ENCODE measurements around the gene PRR5L. TPM values are rescaled to one million over a fixed set of nuclear protein-coding genes. Genes with fewer than 3 reads are reported as not detected.

Gene PRR5L
- 4.9 TPM for polyA plus RNA-seq (2013, experiment 1 of 2)
- polyA plus RNA-seq (2013, experiment 2 of 2) = 5.7 TPM

- no peak within 1 kb of the TSS for H3K27ac ChIP-seq (ENCODE audit: low read length, poor library complexity, severe bottlenecking)
- H2AK5ac ChIP-seq (ENCODE audit: low read length, severe bottlenecking) = peak within 1 kb of the TSS; percentile 28
- H3K79me1 ChIP-seq (replicated peaks; ENCODE audit: low read length, poor library complexity, severe bottlenecking) = no peaks in the 10 kb centered on the region
- no peak for DNase-seq
- no peak within 1 kb of the TSS for H3K4ac ChIP-seq (ENCODE audit: low read depth in 1 of 2, low read length in 2 of 2)
- H3K9ac ChIP-seq (ENCODE audit: low read length) = no peak within 1 kb of the TSS
- H3K4me3 ChIP-seq (ENCODE audit: insufficient read depth in 1 of 2, low read depth in 1 of 2, low read length in 2 of 2) = no peak within 1 kb of the TSS
- no peak within 1 kb of the TSS for H4K8ac ChIP-seq (ENCODE audit: low read length)
- no peak within 1 kb of the TSS for H3K4me2 ChIP-seq (ENCODE audit: low read length, poor library complexity, severe bottlenecking)
- no peaks in the 10 kb centered on the region for H3K36me3 ChIP-seq (ENCODE audit: control insufficient read depth in 1 of 2, insufficient read depth in 2 of 2, low read depth in 1 of 2, low read length in 2 of 2)
- no peak within 1 kb of the TSS for H2AFZ ChIP-seq (ENCODE audit: low read depth, low read length)
- no peaks in the 10 kb centered on the region for H3K9me3 ChIP-seq (ENCODE audit: control insufficient read depth, low read length)
- peaks cover 2% of the 10 kb centered on the region for H3K4me1 ChIP-seq (ENCODE audit: control insufficient read depth, insufficient read depth, low read depth, low read length)
- no peak within 1 kb of the TSS for H3K14ac ChIP-seq (ENCODE audit: low read length in 2 of 2)
- H3K18ac ChIP-seq (ENCODE audit: low read depth in 1 of 2, low read length in 2 of 2) = no peak within 1 kb of the TSS
- peaks cover 0 to 4% of the 10 kb centered on the region in 2 experiments for H3K27me3 ChIP-seq (ENCODE audit: control insufficient read depth in 1 of 2, insufficient read depth in 1 of 2, low read length in 2 of 2)
- peak within 1 kb of the TSS in 1 of 2 experiments; percentile 59 for H2BK12ac ChIP-seq (ENCODE audit: low read length in 2 of 2)
- H2BK15ac ChIP-seq (ENCODE audit: low read depth, poor library complexity, severe bottlenecking) = no peak within 1 kb of the TSS
- peak within 1 kb of the TSS; percentile 47 for H2BK5ac ChIP-seq (ENCODE audit: low read depth, low read length, poor library complexity, severe bottlenecking)
- H3K23ac ChIP-seq (ENCODE audit: low read length in 2 of 2) = no peak within 1 kb of the TSS
- H4K91ac ChIP-seq (ENCODE audit: low read length) = no peak within 1 kb of the TSS
- H2BK120ac ChIP-seq (ENCODE audit: low read depth, low read length) = no peak within 1 kb of the TSS
- 72% methylated on average over 3 of the region's 3 CpGs for WGBS
Observed at GRCh38 chr11:36295926-36296325, at the start of gene PRR5L. Gene PRR5L (plus strand): TSS chr11:36296288. CDS start chr11:36401122, 104,834 bp downstream.

GRCh38 chr11:36247493-36247892 is 48.6 kb upstream of the PRR5L start:
- H3K79me1 ChIP-seq (replicated peaks; ENCODE audit: low read length, poor library complexity, severe bottlenecking) = no peaks in the 10 kb centered on the region

GRCh38 chr11:36248436-36248835 is 47.7 kb upstream of the PRR5L start:
- Histone ChIP-seq H2BK5ac (ENCODE audit: low read depth, low read length, poor library complexity, severe bottlenecking) (peak overlapping the region; percentile 36), H3K18ac (ENCODE audit: low read depth in 1 of 2, low read length in 2 of 2) (no peak overlapping the region), H2AK5ac (ENCODE audit: low read length, severe bottlenecking) (peak overlapping the region; percentile 89), H3K79me1 (replicated peaks; ENCODE audit: low read length, poor library complexity, severe bottlenecking) (no peaks in the 10 kb centered on the region), H3K27me3 (ENCODE audit: control insufficient read depth in 1 of 2, insufficient read depth in 1 of 2, low read length in 2 of 2) (peaks cover 0 to 11% of the 10 kb centered on the region in 2 experiments), H3K27ac (ENCODE audit: low read length, poor library complexity, severe bottlenecking) (peak overlapping the region; percentile 89), H3K23ac (ENCODE audit: low read length in 2 of 2) (no peak overlapping the region), H3K9ac (ENCODE audit: low read length) (peak overlapping the region; percentile 5), H4K8ac (ENCODE audit: low read length) (no peak overlapping the region), H3K36me3 (ENCODE audit: control insufficient read depth in 1 of 2, insufficient read depth in 2 of 2, low read depth in 1 of 2, low read length in 2 of 2) (no peaks in the 10 kb centered on the region), H3K4me2 (ENCODE audit: low read length, poor library complexity, severe bottlenecking) (no peak overlapping the region), H3K4ac (ENCODE audit: low read depth in 1 of 2, low read length in 2 of 2) (no peak overlapping the region), H2AFZ (ENCODE audit: low read depth, low read length) (no peak overlapping the region), H2BK120ac (ENCODE audit: low read depth, low read length) (no peak overlapping the region), H3K4me1 (ENCODE audit: control insufficient read depth, insufficient read depth, low read depth, low read length) (peaks cover 4% of the 10 kb centered on the region), H3K4me3 (ENCODE audit: insufficient read depth in 1 of 2, low read depth in 1 of 2, low read length in 2 of 2) (no peak overlapping the region), H3K14ac (ENCODE audit: low read length in 2 of 2) (no peak overlapping the region), H2BK15ac (ENCODE audit: low read depth, poor library complexity, severe bottlenecking) (no peak overlapping the region), H3K9me3 (ENCODE audit: control insufficient read depth, low read length) (peaks cover 15% of the 10 kb centered on the region), H4K91ac (ENCODE audit: low read length) (no peak overlapping the region), H2BK12ac (ENCODE audit: low read length in 2 of 2) (no peak overlapping the region)
- DNase-seq = no peak
- 79% methylated on average over 2 of the region's 4 CpGs for WGBS

More at GRCh38 chr11:36247493-36247892, 48.6 kb upstream of the PRR5L start:
- H3K4me1 ChIP-seq (ENCODE audit: control insufficient read depth, insufficient read depth, low read depth, low read length) = peaks cover 4% of the 10 kb centered on the region
- no peak for DNase-seq
- H3K27ac ChIP-seq (ENCODE audit: low read length, poor library complexity, severe bottlenecking) = no peak overlapping the region
- WGBS = 100% methylated on average over 1 of the region's 3 CpGs
- H2AK5ac ChIP-seq (ENCODE audit: low read length, severe bottlenecking) = no peak overlapping the region
- no peak overlapping the region for H3K9ac ChIP-seq (ENCODE audit: low read length)
- no peak overlapping the region for H4K8ac ChIP-seq (ENCODE audit: low read length)
- H2BK15ac ChIP-seq (ENCODE audit: low read depth, poor library complexity, severe bottlenecking) = no peak overlapping the region
- no peak overlapping the region for H2BK120ac ChIP-seq (ENCODE audit: low read depth, low read length)
- H3K14ac ChIP-seq (ENCODE audit: low read length in 2 of 2) = no peak overlapping the region
- no peak overlapping the region for H2BK12ac ChIP-seq (ENCODE audit: low read length in 2 of 2)
- H3K23ac ChIP-seq (ENCODE audit: low read length in 2 of 2) = no peak overlapping the region
- H2BK5ac ChIP-seq (ENCODE audit: low read depth, low read length, poor library complexity, severe bottlenecking) = no peak overlapping the region
- H3K9me3 ChIP-seq (ENCODE audit: control insufficient read depth, low read length) = peaks cover 15% of the 10 kb centered on the region
- peaks cover 0 to 18% of the 10 kb centered on the region in 2 experiments for H3K27me3 ChIP-seq (ENCODE audit: control insufficient read depth in 1 of 2, insufficient read depth in 1 of 2, low read length in 2 of 2)
- H3K4ac ChIP-seq (ENCODE audit: low read depth in 1 of 2, low read length in 2 of 2) = no peak overlapping the region
- H3K4me2 ChIP-seq (ENCODE audit: low read length, poor library complexity, severe bottlenecking) = no peak overlapping the region
- no peak overlapping the region for H3K18ac ChIP-seq (ENCODE audit: low read depth in 1 of 2, low read length in 2 of 2)
- H2AFZ ChIP-seq (ENCODE audit: low read depth, low read length) = no peak overlapping the region
- H3K36me3 ChIP-seq (ENCODE audit: control insufficient read depth in 1 of 2, insufficient read depth in 2 of 2, low read depth in 1 of 2, low read length in 2 of 2) = no peaks in the 10 kb centered on the region
- H4K91ac ChIP-seq (ENCODE audit: low read length) = no peak overlapping the region
- no peak overlapping the region for H3K4me3 ChIP-seq (ENCODE audit: insufficient read depth in 1 of 2, low read depth in 1 of 2, low read length in 2 of 2)

GRCh38 chr11:36249246-36249645 is 46.8 kb upstream of the PRR5L start:
- no peak overlapping the region for H3K4ac ChIP-seq (ENCODE audit: low read depth in 1 of 2, low read length in 2 of 2)
- H2AK5ac ChIP-seq (ENCODE audit: low read length, severe bottlenecking) = no peak overlapping the region
- WGBS = no CpG with 5 or more reads among the region's 2 CpGs
- peaks cover 15% of the 10 kb centered on the region for H3K9me3 ChIP-seq (ENCODE audit: control insufficient read depth, low read length)
- H2BK5ac ChIP-seq (ENCODE audit: low read depth, low read length, poor library complexity, severe bottlenecking) = no peak overlapping the region
- peak overlapping the region; percentile 89 for H3K27ac ChIP-seq (ENCODE audit: low read length, poor library complexity, severe bottlenecking)
- no peak overlapping the region for H3K23ac ChIP-seq (ENCODE audit: low read length in 2 of 2)
- H4K91ac ChIP-seq (ENCODE audit: low read length) = no peak overlapping the region
- peaks cover 0 to 8% of the 10 kb centered on the region in 2 experiments for H3K27me3 ChIP-seq (ENCODE audit: control insufficient read depth in 1 of 2, insufficient read depth in 1 of 2, low read length in 2 of 2)
- peak overlapping the region; percentile 5 for H3K9ac ChIP-seq (ENCODE audit: low read length)
- H3K18ac ChIP-seq (ENCODE audit: low read depth in 1 of 2, low read length in 2 of 2) = no peak overlapping the region
- H3K4me3 ChIP-seq (ENCODE audit: insufficient read depth in 1 of 2, low read depth in 1 of 2, low read length in 2 of 2) = no peak overlapping the region
- no peak overlapping the region for H2BK15ac ChIP-seq (ENCODE audit: low read depth, poor library complexity, severe bottlenecking)
- no peak overlapping the region for H3K4me2 ChIP-seq (ENCODE audit: low read length, poor library complexity, severe bottlenecking)
- no peak overlapping the region for H4K8ac ChIP-seq (ENCODE audit: low read length)
- no peaks in the 10 kb centered on the region for H3K36me3 ChIP-seq (ENCODE audit: control insufficient read depth in 1 of 2, insufficient read depth in 2 of 2, low read depth in 1 of 2, low read length in 2 of 2)
- peak; percentile 77 for DNase-seq
- H2BK120ac ChIP-seq (ENCODE audit: low read depth, low read length) = no peak overlapping the region
- no peak overlapping the region for H3K14ac ChIP-seq (ENCODE audit: low read length in 2 of 2)
- H3K79me1 ChIP-seq (replicated peaks; ENCODE audit: low read length, poor library complexity, severe bottlenecking) = no peaks in the 10 kb centered on the region
- no peak overlapping the region for H2AFZ ChIP-seq (ENCODE audit: low read depth, low read length)
- H3K4me1 ChIP-seq (ENCODE audit: control insufficient read depth, insufficient read depth, low read depth, low read length) = peaks cover 4% of the 10 kb centered on the region
- no peak overlapping the region for H2BK12ac ChIP-seq (ENCODE audit: low read length in 2 of 2)

All from mesenchymal stem cell (in vitro differentiated cells and primary cell).